HG03280 (cell line): ENCODE data around the gene GPR39.
"Not testable (repeated sequence)": the region's sequence is repeated elsewhere in the genome, so short reads cannot be mapped to it uniquely, and the experiment has no call there.

Experiments used
- ATAC-seq: cut with Tn5 transposase; IDR thresholded peaks from one replicate; pipeline ENCODE4 v1.9.1; 2021; ENCODE audit warnings: mild to moderate bottlenecking, moderate library complexity; ENCODE audit not compliant: unreplicated experiment

GPR39 gene

GRCh38 chr2:132416723-132417395 lies at the start of gene GPR39:
GPR39 (plus strand) TSS chr2:132416805.
- ATAC-seq = no peak

- no peak for ATAC-seq
These were observed 48.4 kb upstream of the GPR39 start for GRCh38 chr2:132368191-132368590.

- ATAC-seq = no peak
These were observed 44.3 kb upstream of the GPR39 start for GRCh38 chr2:132372276-132372675.

GRCh38 chr2:132373391-132374135 lies 43.0 kb upstream of the GPR39 start:
- no peak for ATAC-seq

- no peak for ATAC-seq
These were observed 42.5 kb upstream of the GPR39 start for GRCh38 chr2:132374151-132374550.

GRCh38 chr2:132374551-132374950 lies 42.1 kb upstream of the GPR39 start:
- no peak for ATAC-seq

GRCh38 chr2:132374961-132375360 lies 41.6 kb upstream of the GPR39 start:
- ATAC-seq = no peak

- ATAC-seq = no peak
These were observed 35.2 kb upstream of the GPR39 start for GRCh38 chr2:132381376-132381775.

- ATAC-seq = no peak
These were observed 32.6 kb upstream of the GPR39 start for GRCh38 chr2:132383956-132384355.

- ATAC-seq = no peak
These were observed 32.0 kb upstream of the GPR39 start for GRCh38 chr2:132384491-132385151.

- no peak for ATAC-seq
These were observed 29.5 kb upstream of the GPR39 start for GRCh38 chr2:132387126-132387525.

GRCh38 chr2:132390076-132390475 lies 26.5 kb upstream of the GPR39 start:
- ATAC-seq = no peak

- ATAC-seq = no peak
These were observed 25.2 kb upstream of the GPR39 start for GRCh38 chr2:132391378-132391777.

- ATAC-seq = no peak
These were observed 24.4 kb upstream of the GPR39 start for GRCh38 chr2:132392221-132392620.

- no peak for ATAC-seq
These were observed 23.7 kb upstream of the GPR39 start for GRCh38 chr2:132392879-132393278.

GRCh38 chr2:132397042-132397441 lies 19.6 kb upstream of the GPR39 start:
- not testable (repeated sequence) for ATAC-seq

GRCh38 chr2:132400169-132400900 lies 16.3 kb upstream of the GPR39 start:
- no peak for ATAC-seq

- no peak for ATAC-seq
These were observed 15.7 kb upstream of the GPR39 start for GRCh38 chr2:132400901-132401240.

- ATAC-seq = no peak
These were observed 15.3 kb upstream of the GPR39 start for GRCh38 chr2:132401326-132401725.

- ATAC-seq = no peak
These were observed 13.5 kb upstream of the GPR39 start for GRCh38 chr2:132403146-132403545.

- ATAC-seq = no peak
These were observed 12.5 kb upstream of the GPR39 start for GRCh38 chr2:132404056-132404455.
